ENCODE data around the gene POU6F1. TPM values are rescaled to one million over a fixed set of nuclear protein-coding genes. Genes with fewer than 3 reads are reported as not detected.
A peak's percentile ranks its signal among the peaks of the same experiment; 100 is the strongest.
"Not testable (repeated sequence)": the region's sequence is repeated elsewhere in the genome, so short reads cannot be mapped to it uniquely, and the experiment has no call there.

Gene POU6F1
- total and polyA plus RNA-seq, 2 donors: 0.42 to 7.9 TPM

DNA sequence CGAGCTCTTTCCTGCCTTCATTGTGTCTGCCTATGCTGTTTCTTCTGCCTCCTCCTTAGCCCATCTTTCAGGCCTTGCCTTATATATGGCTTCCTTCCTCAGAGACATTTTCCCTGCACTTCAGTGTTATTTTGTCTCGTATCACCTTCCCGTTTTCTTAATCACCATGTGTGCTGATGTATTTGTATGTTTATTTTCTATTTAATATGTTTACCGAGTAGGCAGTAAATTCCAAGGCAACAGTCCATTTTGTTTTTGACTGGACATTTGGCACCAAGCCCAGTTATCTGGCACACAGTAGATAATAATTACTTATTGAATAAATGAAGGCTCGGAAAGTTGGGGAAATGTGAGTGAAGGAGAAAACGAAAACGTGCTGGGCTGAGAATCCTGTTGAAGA is 4.6 kb upstream of the POU6F1 start:
- WGBS: 84% methylated on average over 7 of the region's 7 CpGs
- peaks cover 0 to 16% of the 10 kb centered on the region in 2 donors for H3K27me3 ChIP-seq (ENCODE audit: control insufficient read depth in 2 of 2, insufficient read depth in 1 of 2, low read length in 1 of 2)
- no peak overlapping the region for H3K27ac ChIP-seq (ENCODE audit: low read depth in 1 of 2, low read length in 1 of 2)
- H3K36me3 ChIP-seq (ENCODE audit: control insufficient read depth in 2 of 2, insufficient read depth in 2 of 2, low read length in 1 of 2): no peaks in the 10 kb centered on the region
- no peak overlapping the region for H3K4me3 ChIP-seq (ENCODE audit: low read length in 2 of 2)
- H3K9me3 ChIP-seq (ENCODE audit: control insufficient read depth in 2 of 2, insufficient read depth in 1 of 2, low read length in 1 of 2): no peaks in the 10 kb centered on the region
- DNase-seq (ENCODE audit: low read depth in 6 of 9, low spot score in 9 of 9): no peak
- H3K4me1 ChIP-seq (ENCODE audit: control insufficient read depth in 2 of 2, insufficient read depth in 2 of 2, low read length in 2 of 2): peaks cover 7 to 9% of the 10 kb centered on the region in 2 donors

DNA sequence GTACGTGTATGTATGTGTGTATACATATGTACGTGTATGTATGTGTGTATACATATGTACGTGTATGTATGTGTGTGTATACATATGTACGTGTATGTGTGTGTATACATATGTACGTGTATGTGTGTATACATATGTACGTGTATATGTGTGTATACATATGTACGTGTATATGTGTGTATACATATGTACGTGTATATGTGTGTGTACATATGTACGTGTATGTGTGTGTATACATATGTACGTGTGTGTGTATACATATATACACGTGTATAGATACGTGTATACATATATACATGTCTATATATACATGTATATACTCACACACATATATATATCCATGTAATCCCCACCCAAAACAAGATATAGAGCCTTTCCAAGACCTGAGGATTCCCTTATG is 2.0 kb upstream of the POU6F1 start:
- not testable (repeated sequence) for H3K27ac ChIP-seq (ENCODE audit: low read depth in 1 of 2, low read length in 1 of 2); DNase-seq (ENCODE audit: low read depth in 6 of 9, low spot score in 9 of 9); H3K36me3 ChIP-seq (ENCODE audit: control insufficient read depth in 2 of 2, insufficient read depth in 2 of 2, low read length in 1 of 2); H3K4me3 ChIP-seq (ENCODE audit: low read length in 2 of 2); H3K9me3 ChIP-seq (ENCODE audit: control insufficient read depth in 2 of 2, insufficient read depth in 1 of 2, low read length in 1 of 2); H3K4me1 ChIP-seq (ENCODE audit: control insufficient read depth in 2 of 2, insufficient read depth in 2 of 2, low read length in 2 of 2)
- WGBS: 90% methylated on average over 12 of the region's 12 CpGs
- peaks cover 3 to 30% of the 10 kb centered on the region in 2 donors for H3K27me3 ChIP-seq (ENCODE audit: control insufficient read depth in 2 of 2, insufficient read depth in 1 of 2, low read length in 1 of 2)

DNA sequence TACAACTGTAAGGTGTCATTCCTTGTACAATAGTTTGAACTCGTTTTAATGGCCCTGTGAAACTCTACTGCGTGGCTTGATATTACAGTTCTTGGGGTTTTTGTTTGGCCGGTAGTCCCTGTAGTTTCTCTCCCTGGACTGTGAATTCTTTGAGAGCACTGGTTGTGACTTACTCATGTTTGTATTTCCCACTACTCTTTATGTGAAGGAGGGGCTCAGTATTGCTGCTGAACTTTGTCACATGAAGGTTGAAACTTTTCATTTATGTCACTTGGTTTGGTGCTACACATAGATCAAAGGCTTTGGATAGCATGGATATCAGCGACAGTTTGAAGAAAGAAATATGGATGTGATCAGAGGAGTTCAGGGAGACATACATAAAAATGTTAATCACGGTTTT is 1.5 kb upstream of the POU6F1 start:
- H3K9me3 ChIP-seq (ENCODE audit: control insufficient read depth in 2 of 2, insufficient read depth in 1 of 2, low read length in 1 of 2): no peaks in the 10 kb centered on the region
- WGBS: 90% methylated on average over 5 of the region's 5 CpGs
- H3K4me3 ChIP-seq (ENCODE audit: low read length in 2 of 2): no peak overlapping the region
- peaks cover 3 to 30% of the 10 kb centered on the region in 2 donors for H3K27me3 ChIP-seq (ENCODE audit: control insufficient read depth in 2 of 2, insufficient read depth in 1 of 2, low read length in 1 of 2)
- H3K36me3 ChIP-seq (ENCODE audit: control insufficient read depth in 2 of 2, insufficient read depth in 2 of 2, low read length in 1 of 2): no peaks in the 10 kb centered on the region
- no peak for DNase-seq (ENCODE audit: low read depth in 6 of 9, low spot score in 9 of 9)
- peaks cover 9% of the 10 kb centered on the region in 2 donors for H3K4me1 ChIP-seq (ENCODE audit: control insufficient read depth in 2 of 2, insufficient read depth in 2 of 2, low read length in 2 of 2)
- no peak overlapping the region for H3K27ac ChIP-seq (ENCODE audit: low read depth in 1 of 2, low read length in 1 of 2)

DNA sequence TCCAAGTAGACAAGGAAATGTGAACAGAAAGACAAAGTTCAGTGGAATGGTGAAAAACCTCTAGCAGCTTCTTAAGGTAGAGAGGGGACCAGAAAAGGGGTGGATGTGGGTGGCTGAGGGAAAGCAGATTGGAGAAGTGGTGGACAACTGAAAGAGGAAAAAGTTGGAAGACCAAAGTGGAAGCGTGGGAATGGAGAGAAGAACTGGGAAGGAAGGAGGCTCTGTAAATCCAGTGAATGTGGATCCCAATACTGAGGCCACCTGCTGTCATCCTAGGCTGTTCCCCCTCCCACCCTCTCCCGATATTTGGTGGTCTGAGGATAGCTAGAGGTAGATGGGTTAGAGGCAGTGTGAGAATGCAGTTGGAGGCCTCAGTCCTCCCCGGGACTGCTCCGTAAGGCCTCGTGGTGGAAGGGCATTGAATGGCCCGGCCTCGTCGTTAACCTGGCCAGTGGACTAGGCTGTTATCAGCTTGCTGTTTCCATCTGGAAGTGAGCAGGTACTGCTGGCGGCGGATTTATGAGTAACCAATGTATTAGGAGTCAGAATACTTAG is 822 bp upstream of the POU6F1 start:
- Histone ChIP-seq H3K27ac (ENCODE audit: low read depth in 1 of 2, low read length in 1 of 2) (peak overlapping the region in 1 of 2 donors; percentile 87), H3K4me3 (ENCODE audit: low read length in 2 of 2) (peak overlapping the region; percentile 82 to 88), H3K9me3 (ENCODE audit: control insufficient read depth in 2 of 2, insufficient read depth in 1 of 2, low read length in 1 of 2) (no peaks in the 10 kb centered on the region), H3K27me3 (ENCODE audit: control insufficient read depth in 2 of 2, insufficient read depth in 1 of 2, low read length in 1 of 2) (peaks cover 3 to 30% of the 10 kb centered on the region in 2 donors), H3K36me3 (ENCODE audit: control insufficient read depth in 2 of 2, insufficient read depth in 2 of 2, low read length in 1 of 2) (no peaks in the 10 kb centered on the region), H3K4me1 (ENCODE audit: control insufficient read depth in 2 of 2, insufficient read depth in 2 of 2, low read length in 2 of 2) (peaks cover 9% of the 10 kb centered on the region in 2 donors)
- WGBS: 72% methylated on average over 10 of the region's 10 CpGs
- DNase-seq (ENCODE audit: low read depth in 6 of 9, low spot score in 9 of 9): no peak

DNA sequence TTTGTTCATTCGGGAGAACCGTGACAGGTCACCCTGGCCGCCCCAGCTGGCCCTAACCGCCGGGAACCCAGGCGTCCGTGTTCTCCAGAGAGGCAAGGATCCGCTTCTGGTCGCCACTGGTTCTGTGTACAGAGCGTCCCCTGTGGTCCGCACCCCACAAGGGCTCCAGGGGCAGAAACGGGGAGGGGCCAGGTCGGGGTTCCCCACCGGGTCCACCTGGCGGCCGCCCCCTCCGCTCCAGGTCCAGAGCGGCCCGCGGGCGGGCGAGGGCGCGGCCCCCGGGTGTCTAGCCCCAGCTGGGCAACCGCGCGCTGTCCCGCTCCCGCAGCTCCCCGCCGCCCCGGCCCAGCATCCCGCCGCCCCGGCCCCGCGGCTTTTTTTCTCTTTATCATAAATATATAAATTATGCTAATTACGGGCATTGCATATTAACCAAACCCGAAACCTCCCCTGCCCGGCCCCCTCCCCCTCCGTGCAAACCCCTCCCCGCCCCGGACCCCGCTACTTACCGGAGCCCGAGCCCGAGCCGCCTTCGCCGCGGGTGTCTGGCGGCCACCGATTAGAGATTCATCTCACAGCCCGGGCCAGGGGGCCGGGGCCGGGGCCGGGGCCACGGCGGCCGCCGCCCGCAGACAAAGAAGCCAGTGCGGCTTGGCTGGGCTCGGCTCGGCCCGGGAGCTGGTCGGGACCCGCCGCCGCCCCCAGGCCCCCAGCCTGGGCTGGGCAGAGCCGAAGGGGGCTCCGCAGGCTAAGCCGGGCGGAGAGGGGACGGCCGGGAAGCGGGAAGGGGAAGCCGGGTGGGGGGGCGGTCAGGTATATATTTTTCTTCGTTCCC is 512 bp downstream of the POU6F1 start:
- 2% methylated on average over 81 of the region's 81 CpGs for WGBS
- peak in 1 of 9 donors; percentile 26 for DNase-seq (ENCODE audit: low read depth in 6 of 9, low spot score in 9 of 9)
- H3K4me3 ChIP-seq (ENCODE audit: low read length in 2 of 2): peak overlapping the region; percentile 82 to 88
- H3K4me1 ChIP-seq (ENCODE audit: control insufficient read depth in 2 of 2, insufficient read depth in 2 of 2, low read length in 2 of 2): peaks cover 9% of the 10 kb centered on the region in 2 donors
- H3K36me3 ChIP-seq (ENCODE audit: control insufficient read depth in 2 of 2, insufficient read depth in 2 of 2, low read length in 1 of 2): no peaks in the 10 kb centered on the region
- H3K9me3 ChIP-seq (ENCODE audit: control insufficient read depth in 2 of 2, insufficient read depth in 1 of 2, low read length in 1 of 2): no peaks in the 10 kb centered on the region
- peak overlapping the region in 1 of 2 donors; percentile 87 for H3K27ac ChIP-seq (ENCODE audit: low read depth in 1 of 2, low read length in 1 of 2)
- H3K27me3 ChIP-seq (ENCODE audit: control insufficient read depth in 2 of 2, insufficient read depth in 1 of 2, low read length in 1 of 2): peaks cover 3 to 30% of the 10 kb centered on the region in 2 donors

DNA sequence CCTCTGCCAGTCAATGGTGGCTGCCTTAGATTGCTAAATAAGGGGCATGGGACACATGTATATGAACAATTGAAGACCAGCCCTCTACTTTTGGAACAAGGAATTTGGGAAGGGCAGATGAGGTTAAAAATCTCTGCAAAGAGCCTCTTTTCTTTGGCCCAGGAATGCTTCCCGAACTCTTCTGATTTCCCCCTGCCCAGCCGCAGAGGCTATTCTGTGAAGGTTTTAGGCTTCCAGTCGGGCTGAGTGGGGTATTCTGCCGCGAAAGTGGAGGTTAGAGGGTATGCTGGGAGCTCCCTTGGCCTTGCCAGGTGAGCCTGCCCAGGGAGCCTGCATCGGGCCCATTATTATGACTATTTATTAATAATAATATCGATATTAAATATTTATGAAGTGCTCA is 1.2 kb downstream of the POU6F1 start:
- Histone ChIP-seq H3K27me3 (ENCODE audit: control insufficient read depth in 2 of 2, insufficient read depth in 1 of 2, low read length in 1 of 2) (peaks cover 3 to 30% of the 10 kb centered on the region in 2 donors), H3K36me3 (ENCODE audit: control insufficient read depth in 2 of 2, insufficient read depth in 2 of 2, low read length in 1 of 2) (no peaks in the 10 kb centered on the region), H3K4me1 (ENCODE audit: control insufficient read depth in 2 of 2, insufficient read depth in 2 of 2, low read length in 2 of 2) (peaks cover 9% of the 10 kb centered on the region in 2 donors), H3K4me3 (ENCODE audit: low read length in 2 of 2) (peak overlapping the region in 1 of 2 donors; percentile 88), H3K27ac (ENCODE audit: low read depth in 1 of 2, low read length in 1 of 2) (no peak overlapping the region), H3K9me3 (ENCODE audit: control insufficient read depth in 2 of 2, insufficient read depth in 1 of 2, low read length in 1 of 2) (no peaks in the 10 kb centered on the region)
- DNase-seq (ENCODE audit: low read depth in 6 of 9, low spot score in 9 of 9): no peak
- 78% methylated on average over 7 of the region's 7 CpGs for WGBS

DNA sequence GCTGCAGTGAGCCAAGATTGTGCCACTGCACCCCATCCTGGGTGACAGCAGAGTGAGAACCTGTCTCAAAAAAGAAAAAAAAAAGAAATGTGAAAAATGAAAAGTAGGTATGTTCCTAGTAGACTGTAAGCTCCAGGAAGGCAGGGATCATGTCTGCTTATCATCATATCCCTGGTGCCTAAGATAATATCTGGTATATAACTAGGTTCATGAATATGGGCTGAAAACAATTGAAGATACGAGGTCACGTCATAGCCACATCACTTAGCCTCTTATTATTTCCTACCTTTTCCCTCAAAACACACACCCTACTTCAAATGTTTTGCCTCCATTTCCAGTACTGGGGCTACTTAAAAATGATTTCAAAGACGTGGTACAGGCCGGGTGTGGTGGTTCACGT is 3.0 kb downstream of the POU6F1 start:
- H3K4me3 ChIP-seq (ENCODE audit: low read length in 2 of 2): no peak overlapping the region
- H3K27me3 ChIP-seq (ENCODE audit: control insufficient read depth in 2 of 2, insufficient read depth in 1 of 2, low read length in 1 of 2): peaks cover 3 to 30% of the 10 kb centered on the region in 2 donors
- WGBS: 99% methylated on average over 5 of the region's 5 CpGs
- H3K9me3 ChIP-seq (ENCODE audit: control insufficient read depth in 2 of 2, insufficient read depth in 1 of 2, low read length in 1 of 2): no peaks in the 10 kb centered on the region
- peaks cover 9% of the 10 kb centered on the region in 2 donors for H3K4me1 ChIP-seq (ENCODE audit: control insufficient read depth in 2 of 2, insufficient read depth in 2 of 2, low read length in 2 of 2)
- DNase-seq (ENCODE audit: low read depth in 6 of 9, low spot score in 9 of 9): no peak
- no peak overlapping the region for H3K27ac ChIP-seq (ENCODE audit: low read depth in 1 of 2, low read length in 1 of 2)
- no peaks in the 10 kb centered on the region for H3K36me3 ChIP-seq (ENCODE audit: control insufficient read depth in 2 of 2, insufficient read depth in 2 of 2, low read length in 1 of 2)

DNA sequence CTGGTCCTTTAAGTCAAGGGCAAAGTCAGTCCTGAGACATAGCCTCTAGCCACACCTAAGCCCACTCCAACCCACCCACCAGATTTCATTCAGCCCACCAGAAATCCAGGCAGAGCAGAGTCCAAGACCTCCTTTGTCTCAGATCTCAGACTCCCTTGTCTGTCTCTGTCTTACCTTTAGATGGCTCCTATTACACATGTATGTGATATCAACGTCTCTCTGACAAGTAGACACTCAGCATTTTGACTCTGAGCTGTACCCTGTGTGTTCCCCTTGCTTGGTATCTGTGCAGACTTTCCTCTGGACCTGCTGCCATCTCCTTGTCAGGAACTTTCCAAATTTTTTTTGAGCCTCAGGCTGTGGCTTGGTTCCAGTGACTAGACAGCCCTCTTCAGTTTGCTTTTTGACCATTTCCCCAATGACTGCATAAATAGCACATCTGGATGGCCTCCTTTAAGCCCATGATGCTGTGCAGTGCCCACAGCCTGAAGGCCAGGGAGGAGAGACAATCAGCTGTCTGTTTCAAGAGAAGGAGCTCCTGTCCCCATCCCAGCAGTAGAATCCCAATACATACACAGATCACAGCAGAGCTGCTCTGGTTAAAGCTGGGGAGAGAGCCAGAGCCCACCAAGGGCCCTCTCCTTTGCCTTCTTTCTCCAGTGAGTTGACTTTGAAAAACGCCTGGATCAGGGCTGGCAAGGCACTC is 7.0 kb downstream of the POU6F1 start:
- 88% methylated on average over 2 of the region's 2 CpGs for WGBS
- Histone ChIP-seq H3K9me3 (ENCODE audit: control insufficient read depth in 2 of 2, insufficient read depth in 1 of 2, low read length in 1 of 2) (no peaks in the 10 kb centered on the region), H3K4me1 (ENCODE audit: control insufficient read depth in 2 of 2, insufficient read depth in 2 of 2, low read length in 2 of 2) (no peaks in the 10 kb centered on the region), H3K4me3 (ENCODE audit: low read length in 2 of 2) (no peak overlapping the region), H3K27ac (ENCODE audit: low read depth in 1 of 2, low read length in 1 of 2) (no peak overlapping the region), H3K36me3 (ENCODE audit: control insufficient read depth in 2 of 2, insufficient read depth in 2 of 2, low read length in 1 of 2) (no peaks in the 10 kb centered on the region), H3K27me3 (ENCODE audit: control insufficient read depth in 2 of 2, insufficient read depth in 1 of 2, low read length in 1 of 2) (peaks cover 0 to under 1% of the 10 kb centered on the region in 2 donors)
- DNase-seq (ENCODE audit: low read depth in 6 of 9, low spot score in 9 of 9): no peak

DNA sequence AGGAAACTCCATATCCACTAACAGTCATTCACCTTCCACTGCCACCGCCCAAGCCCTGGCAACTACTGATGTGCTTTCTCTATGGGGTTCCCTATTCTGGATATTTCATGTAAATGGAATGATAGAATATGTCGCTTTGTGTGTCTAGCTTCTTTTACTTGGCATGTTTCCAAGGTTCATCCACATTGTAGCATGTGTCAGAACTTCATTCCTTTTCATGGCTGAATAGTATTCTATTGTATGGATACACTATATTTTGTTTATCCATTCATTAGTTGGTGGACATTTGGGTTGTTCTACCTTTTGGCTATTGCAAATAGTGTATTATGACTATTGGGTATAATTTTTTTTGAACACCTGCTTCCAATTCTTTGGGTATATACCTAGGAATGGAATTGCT is 8.6 kb downstream of the POU6F1 start:
- no peaks in the 10 kb centered on the region for H3K9me3 ChIP-seq (ENCODE audit: control insufficient read depth in 2 of 2, insufficient read depth in 1 of 2, low read length in 1 of 2)
- H3K4me1 ChIP-seq (ENCODE audit: control insufficient read depth in 2 of 2, insufficient read depth in 2 of 2, low read length in 2 of 2): no peaks in the 10 kb centered on the region
- over 99% methylated on average over 2 of the region's 2 CpGs for WGBS
- H3K36me3 ChIP-seq (ENCODE audit: control insufficient read depth in 2 of 2, insufficient read depth in 2 of 2, low read length in 1 of 2): no peaks in the 10 kb centered on the region
- no peaks in the 10 kb centered on the region for H3K27me3 ChIP-seq (ENCODE audit: control insufficient read depth in 2 of 2, insufficient read depth in 1 of 2, low read length in 1 of 2)
- no peak overlapping the region for H3K4me3 ChIP-seq (ENCODE audit: low read length in 2 of 2)
- no peak overlapping the region for H3K27ac ChIP-seq (ENCODE audit: low read depth in 1 of 2, low read length in 1 of 2)
- no peak for DNase-seq (ENCODE audit: low read depth in 6 of 9, low spot score in 9 of 9)

Data from thymus (tissue), 11 donors.